ENCODE measurements around the gene KIAA1549. TPM values are rescaled to one million over a fixed set of nuclear protein-coding genes. Genes with fewer than 3 reads are reported as not detected.

Gene KIAA1549
- total RNA-seq, 1 experiment from 2014 or later: 14.1 TPM

GRCh38 chr7:138828302-138828701 is 152.9 kb downstream of the KIAA1549 start:
- no peaks in the 10 kb centered on the region for H3K27me3 ChIP-seq (ENCODE audit: control insufficient read depth, insufficient read depth, low read length)
- no peak overlapping the region for H3K4me3 ChIP-seq (ENCODE audit: low read depth in 2 of 2, low read length in 2 of 2)
- intact Hi-C loops (cut with micrococcal nuclease; ENCODE audit: unreplicated experiment): no loop called here
- ATAC-seq: no peak
- DNase-seq (ENCODE audit: low read depth, low spot score): no peak
- ChIA-PET CTCF (no interaction called here), POLR2A (no interaction called here)
- in situ Hi-C loops (cut with HindIII; ENCODE audit: low pct_unique_long_range_greater_than_20kb, low sequenced_read_pairs): no loop called here
- H3K27ac ChIP-seq (ENCODE audit: low read length): no peak overlapping the region
- H3K36me3 ChIP-seq (ENCODE audit: control insufficient read depth, insufficient read depth, low read length): no peaks in the 10 kb centered on the region
- TF ChIP-seq POLR2AphosphoS5 (IDR thresholded peaks at IDR 0.05; ENCODE audit: low read depth, low read length) (no peak), SIN3A (IDR thresholded peaks at IDR 0.05; ENCODE audit: borderline replicate concordance, insufficient read depth, low read depth, low read length) (no peak), REST (IDR thresholded peaks at IDR 0.05; ENCODE audit: insufficient read depth in 1 of 2, low read depth in 2 of 2, low read length in 1 of 2) (no peak), CTCF (IDR thresholded peaks at IDR 0.05) (no peak), TCF7L2 (IDR thresholded peaks at IDR 0.05; ENCODE audit: low read depth, low read length) (no peak)
- no peaks in the 10 kb centered on the region for H3K4me1 ChIP-seq (ENCODE audit: control insufficient read depth, insufficient read depth, low read length)
- no TSS peak for BruUV-seq (replicated peaks)
- H3K9me3 ChIP-seq (ENCODE audit: control insufficient read depth, insufficient read depth, low read depth, low read length): no peaks in the 10 kb centered on the region

GRCh38 chr7:138825049-138825721 is 156.0 kb downstream of the KIAA1549 start:
- intact Hi-C loops (cut with micrococcal nuclease; ENCODE audit: unreplicated experiment) (no loop called here), in situ Hi-C loops (cut with HindIII; ENCODE audit: low pct_unique_long_range_greater_than_20kb, low sequenced_read_pairs) (no loop called here)
- H3K27me3 ChIP-seq (ENCODE audit: control insufficient read depth, insufficient read depth, low read length): no peaks in the 10 kb centered on the region

More at GRCh38 chr7:138825049-138825721, 156.0 kb downstream of the KIAA1549 start:
- no peak for TF ChIP-seq TCF7L2 (IDR thresholded peaks at IDR 0.05; ENCODE audit: low read depth, low read length)
- TF ChIP-seq SIN3A (IDR thresholded peaks at IDR 0.05; ENCODE audit: borderline replicate concordance, insufficient read depth, low read depth, low read length): no peak
- no peak for TF ChIP-seq CTCF (IDR thresholded peaks at IDR 0.05)
- TF ChIP-seq POLR2AphosphoS5 (IDR thresholded peaks at IDR 0.05; ENCODE audit: low read depth, low read length): no peak
- TF ChIP-seq REST (IDR thresholded peaks at IDR 0.05; ENCODE audit: insufficient read depth in 1 of 2, low read depth in 2 of 2, low read length in 1 of 2): no peak
- Histone ChIP-seq H3K9me3 (ENCODE audit: control insufficient read depth, insufficient read depth, low read depth, low read length) (no peaks in the 10 kb centered on the region), H3K27ac (ENCODE audit: low read length) (no peak overlapping the region), H3K4me1 (ENCODE audit: control insufficient read depth, insufficient read depth, low read length) (no peaks in the 10 kb centered on the region), H3K36me3 (ENCODE audit: control insufficient read depth, insufficient read depth, low read length) (no peaks in the 10 kb centered on the region), H3K4me3 (ENCODE audit: low read depth in 2 of 2, low read length in 2 of 2) (no peak overlapping the region)
- POLR2A ChIA-PET: no interaction called here
- DNase-seq (ENCODE audit: low read depth, low spot score): no peak
- ATAC-seq: no peak
- BruUV-seq (replicated peaks): no TSS peak
- CTCF ChIA-PET: interaction anchor here (0.7 kb wide), 1 partner anchor 16 kb away, joined by 8 read pairs; no protein-coding TSS in a partner anchor
